ENCODE data around the gene MICAL2.

MICAL2 gene

DNA sequence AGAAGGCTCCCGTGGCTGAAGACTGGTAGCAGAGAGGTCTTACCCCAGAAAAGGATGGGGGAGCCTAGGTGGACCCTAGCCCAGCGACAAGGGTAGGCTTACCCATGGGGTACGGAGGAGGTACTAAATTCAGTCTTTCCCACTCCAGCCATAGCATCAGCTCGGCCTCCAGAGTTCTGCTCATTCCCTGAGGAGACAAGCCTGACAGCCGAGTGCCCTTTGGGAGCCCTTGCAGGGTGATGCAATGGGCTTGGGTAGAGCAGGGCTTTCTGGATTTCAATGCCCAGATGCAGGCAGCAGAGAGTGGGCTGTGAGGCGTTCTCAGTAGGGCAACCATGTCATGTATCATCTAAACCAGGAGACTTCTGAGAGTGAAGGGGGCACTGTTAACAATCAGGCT, 124.7 kb downstream of the MICAL2 start:
- no peaks in the 10 kb centered on the region for H3K9me3 Mint-ChIP-seq
- no peaks in the 10 kb centered on the region for H3K27me3 Mint-ChIP-seq
- H3K4me3 Mint-ChIP-seq: no peak overlapping the region
- peak overlapping the region; percentile 88 for H3K27ac Mint-ChIP-seq
- H3K4me1 Mint-ChIP-seq (ENCODE audit: low read depth): peaks cover 34% of the 10 kb centered on the region
- H3K36me3 Mint-ChIP-seq (ENCODE audit: low read depth): peaks cover 77% of the 10 kb centered on the region

DNA sequence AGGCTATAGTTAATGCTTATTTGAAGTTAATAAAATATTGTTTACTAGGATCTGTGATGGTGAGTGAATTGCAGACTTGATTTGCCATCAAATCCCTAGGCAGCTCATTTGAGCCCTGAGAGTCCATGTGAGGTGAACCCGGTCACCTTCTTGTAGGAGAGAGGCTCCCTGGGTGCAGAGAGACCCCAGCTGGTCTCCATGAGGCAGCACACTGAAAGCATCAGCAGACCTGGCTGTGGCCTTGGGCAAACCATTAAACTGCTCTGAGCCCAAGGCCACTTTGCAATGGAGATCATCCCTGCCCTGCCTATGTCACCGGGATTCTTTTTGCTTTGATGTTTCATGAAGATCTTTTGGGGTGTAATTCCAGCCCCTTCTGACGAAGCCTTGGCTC, 125.2 kb downstream of the MICAL2 start:
- peaks cover 34% of the 10 kb centered on the region for H3K4me1 Mint-ChIP-seq (ENCODE audit: low read depth)
- H3K27ac Mint-ChIP-seq: peak overlapping the region; percentile 88
- H3K36me3 Mint-ChIP-seq (ENCODE audit: low read depth): peaks cover 77% of the 10 kb centered on the region
- H3K4me3 Mint-ChIP-seq: peak overlapping the region; percentile 42
- H3K27me3 Mint-ChIP-seq: no peaks in the 10 kb centered on the region
- no peaks in the 10 kb centered on the region for H3K9me3 Mint-ChIP-seq

DNA sequence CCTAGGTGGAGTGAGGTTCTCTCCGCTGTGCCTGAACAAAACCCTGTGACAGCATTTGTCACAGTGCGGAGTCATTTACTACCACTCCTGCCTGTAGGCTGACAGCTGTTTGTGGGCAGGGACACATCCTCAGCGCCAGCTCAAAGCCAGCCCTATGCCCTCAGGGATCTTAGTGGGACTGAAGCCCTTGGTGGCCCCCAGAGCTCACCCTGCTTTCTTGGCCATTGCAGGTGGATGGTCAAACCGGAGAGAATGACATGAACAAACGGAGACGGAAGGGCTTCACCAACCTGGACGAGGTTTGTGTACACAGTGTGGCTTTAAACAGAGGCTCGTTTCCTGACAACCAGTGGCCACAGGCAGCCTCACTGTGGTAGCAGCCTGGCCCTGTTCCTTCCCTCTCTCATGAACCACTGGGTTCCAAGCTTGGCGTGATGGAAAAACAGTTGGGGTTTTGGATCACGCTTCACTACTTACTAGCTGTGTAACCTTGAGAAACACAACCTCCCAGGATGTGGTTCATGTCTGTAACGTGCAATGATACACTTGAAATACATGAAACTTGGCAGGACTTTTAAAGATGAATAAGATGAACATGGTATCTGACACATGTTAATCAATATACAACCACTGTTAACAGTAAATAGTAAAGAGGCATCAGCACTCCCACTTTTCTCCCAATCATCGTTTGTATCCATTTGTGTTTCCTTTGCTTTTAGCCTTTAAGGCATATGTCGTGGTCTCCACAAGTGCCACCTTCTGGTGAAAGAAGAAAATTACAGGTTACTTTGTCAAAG, 125.8 kb downstream of the MICAL2 start:
- Mint-ChIP-seq H3K4me3 (peak overlapping the region; percentile 42), H3K36me3 (ENCODE audit: low read depth) (peaks cover 77% of the 10 kb centered on the region), H3K27me3 (no peaks in the 10 kb centered on the region), H3K4me1 (ENCODE audit: low read depth) (peaks cover 37% of the 10 kb centered on the region), H3K27ac (peak overlapping the region; percentile 88), H3K9me3 (no peaks in the 10 kb centered on the region)

DNA sequence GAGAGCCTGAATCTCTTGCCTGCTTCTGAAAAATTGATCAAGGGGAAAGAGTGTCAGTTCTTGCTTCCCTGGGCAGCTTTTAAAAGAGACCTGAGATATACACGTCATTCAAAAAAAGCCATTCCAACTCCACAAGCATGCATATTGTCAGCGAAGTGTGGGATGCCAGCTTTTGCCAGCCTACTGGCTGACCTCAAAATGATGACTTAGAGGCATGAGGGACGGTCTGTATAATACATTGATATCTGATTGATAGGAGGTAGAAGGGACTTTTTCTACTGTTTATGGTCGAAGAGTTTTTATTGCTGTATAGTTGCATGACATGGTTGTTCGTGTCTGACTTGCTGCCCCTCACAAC, 126.3 kb downstream of the MICAL2 start:
- Mint-ChIP-seq H3K27me3 (no peaks in the 10 kb centered on the region), H3K27ac (peak overlapping the region; percentile 88), H3K4me3 (peak overlapping the region; percentile 27), H3K4me1 (ENCODE audit: low read depth) (peaks cover 41% of the 10 kb centered on the region), H3K9me3 (no peaks in the 10 kb centered on the region), H3K36me3 (ENCODE audit: low read depth) (peaks cover 77% of the 10 kb centered on the region)

DNA sequence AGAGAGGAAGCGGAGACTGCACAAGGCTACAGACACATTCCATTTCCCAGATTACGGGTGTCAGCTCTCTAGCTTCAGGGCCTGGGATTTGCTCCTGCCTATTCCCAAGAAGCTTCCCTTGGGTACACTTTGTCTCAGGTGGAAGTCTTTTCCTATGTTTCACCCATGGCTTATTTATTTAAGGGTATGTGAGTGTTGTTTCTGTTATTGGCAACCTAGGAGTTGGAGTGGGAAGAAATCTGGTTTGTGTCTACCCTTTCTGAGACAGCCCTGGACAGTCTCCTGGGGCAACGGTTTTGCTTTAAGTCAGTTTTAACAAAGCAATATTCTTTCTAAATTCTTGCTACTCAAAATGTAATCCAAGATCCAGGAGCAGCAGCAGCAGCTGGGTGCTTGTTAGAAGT, 127.0 kb downstream of the MICAL2 start:
- Mint-ChIP-seq H3K27me3 (no peaks in the 10 kb centered on the region), H3K4me3 (no peak overlapping the region), H3K27ac (peak overlapping the region; percentile 88), H3K36me3 (ENCODE audit: low read depth) (peaks cover 74% of the 10 kb centered on the region), H3K4me1 (ENCODE audit: low read depth) (peaks cover 43% of the 10 kb centered on the region), H3K9me3 (no peaks in the 10 kb centered on the region)

DNA sequence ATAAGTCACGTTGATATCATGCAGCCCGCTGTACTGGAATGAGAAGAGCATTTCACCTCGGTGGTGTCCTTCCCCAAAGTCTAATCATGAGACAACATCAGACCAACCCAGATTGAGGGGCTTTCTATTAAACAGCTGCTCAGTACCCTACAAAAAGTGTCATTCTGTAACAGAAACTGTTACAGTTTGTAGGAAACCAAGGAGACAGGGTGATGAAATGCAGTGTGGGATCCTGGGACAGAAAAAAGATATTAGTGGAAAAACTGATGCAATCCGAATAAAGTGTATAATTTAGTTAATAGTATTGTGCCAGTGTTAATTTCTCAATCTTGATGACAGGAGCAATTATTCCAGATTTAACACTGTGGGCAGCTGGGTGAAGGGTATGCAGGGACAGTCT, 128.0 kb downstream of the MICAL2 start:
- H3K27me3 Mint-ChIP-seq: no peaks in the 10 kb centered on the region
- H3K4me3 Mint-ChIP-seq: no peak overlapping the region
- peaks cover 53% of the 10 kb centered on the region for H3K4me1 Mint-ChIP-seq (ENCODE audit: low read depth)
- no peak overlapping the region for H3K27ac Mint-ChIP-seq
- no peaks in the 10 kb centered on the region for H3K9me3 Mint-ChIP-seq
- H3K36me3 Mint-ChIP-seq (ENCODE audit: low read depth): peaks cover 75% of the 10 kb centered on the region

DNA sequence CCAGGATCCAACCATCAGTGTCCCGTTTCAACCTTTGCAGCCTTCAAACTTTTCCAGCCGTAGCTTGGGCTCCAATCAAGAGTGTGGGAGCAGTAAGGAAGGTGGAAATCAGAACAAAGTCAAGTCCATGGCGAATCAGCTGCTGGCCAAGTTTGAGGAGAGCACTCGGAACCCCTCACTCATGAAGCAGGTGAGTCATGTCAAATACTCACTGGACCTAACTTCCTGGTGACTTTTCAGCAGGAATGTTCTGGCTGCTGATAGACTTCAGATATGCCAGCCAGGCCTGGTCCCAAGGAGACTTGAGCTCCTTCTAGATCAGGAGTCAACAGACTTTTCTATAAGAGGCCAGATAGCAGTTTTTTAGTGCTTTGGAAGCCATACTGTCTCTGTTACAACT, 129.0 kb downstream of the MICAL2 start:
- Mint-ChIP-seq H3K4me1 (ENCODE audit: low read depth) (peaks cover 53% of the 10 kb centered on the region), H3K27me3 (no peaks in the 10 kb centered on the region), H3K36me3 (ENCODE audit: low read depth) (peaks cover 74% of the 10 kb centered on the region), H3K9me3 (no peaks in the 10 kb centered on the region), H3K4me3 (no peak overlapping the region), H3K27ac (no peak overlapping the region)

DNA sequence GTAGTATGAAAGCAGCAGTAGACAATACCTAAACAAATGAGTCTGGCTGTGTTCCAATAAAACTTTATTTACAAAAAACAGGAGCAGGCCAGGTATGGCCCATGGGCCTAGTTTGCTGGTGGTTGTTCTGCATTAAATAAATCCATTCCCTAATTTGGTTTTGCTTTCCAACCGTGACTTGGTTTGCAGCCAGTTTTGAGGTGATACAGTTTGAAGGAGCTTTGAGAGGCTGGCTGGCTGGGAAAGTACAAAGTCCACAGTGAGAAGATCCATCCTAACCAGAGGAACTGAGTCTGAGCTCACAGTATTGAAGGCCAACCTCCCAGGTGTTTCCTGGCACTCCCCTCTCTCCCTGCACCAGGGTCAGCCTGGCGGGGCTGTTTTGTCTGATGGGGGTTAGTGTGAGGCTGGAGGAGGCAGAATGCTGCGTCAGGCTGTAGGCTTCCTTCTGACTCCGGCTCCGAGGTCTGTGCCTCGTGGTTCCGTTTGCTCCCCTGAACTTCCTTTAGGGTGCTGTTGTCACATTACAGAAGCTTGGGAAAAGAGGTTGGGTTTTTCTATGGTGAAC, 129.5 kb downstream of the MICAL2 start:
- H3K27ac Mint-ChIP-seq: no peak overlapping the region

DNA sequence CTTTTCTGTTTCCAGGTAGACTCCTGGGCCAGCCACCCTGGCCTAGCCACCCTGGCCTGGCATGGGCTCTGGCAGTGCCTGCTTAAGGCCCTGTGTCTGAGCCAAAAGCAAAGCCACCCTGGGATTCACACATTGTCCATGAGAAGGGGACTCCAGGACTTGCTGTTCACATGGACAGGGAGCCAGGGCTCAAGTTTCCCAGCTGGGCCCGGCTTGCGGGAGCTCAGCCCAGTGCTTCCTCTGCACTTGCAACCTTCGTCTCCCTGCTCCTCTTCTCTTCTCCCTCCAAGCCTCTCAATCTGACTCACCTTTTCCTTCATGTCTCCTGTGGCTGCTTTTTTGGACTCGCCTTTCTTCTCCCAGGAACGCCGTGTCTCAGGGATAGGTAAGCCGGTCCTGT, 130.3 kb downstream of the MICAL2 start:
- H3K9me3 Mint-ChIP-seq: no peaks in the 10 kb centered on the region
- H3K27ac Mint-ChIP-seq: peak overlapping the region; percentile 23
- H3K36me3 Mint-ChIP-seq (ENCODE audit: low read depth): peaks cover 72% of the 10 kb centered on the region
- peaks cover 40% of the 10 kb centered on the region for H3K4me1 Mint-ChIP-seq (ENCODE audit: low read depth)
- no peaks in the 10 kb centered on the region for H3K27me3 Mint-ChIP-seq
- H3K4me3 Mint-ChIP-seq: no peak overlapping the region

More for the DNA sequence above, 129.5 kb downstream of the MICAL2 start:
- Mint-ChIP-seq H3K27me3 (no peaks in the 10 kb centered on the region), H3K9me3 (no peaks in the 10 kb centered on the region), H3K4me1 (ENCODE audit: low read depth) (peaks cover 48% of the 10 kb centered on the region), H3K4me3 (no peak overlapping the region), H3K36me3 (ENCODE audit: low read depth) (peaks cover 72% of the 10 kb centered on the region)

DNA sequence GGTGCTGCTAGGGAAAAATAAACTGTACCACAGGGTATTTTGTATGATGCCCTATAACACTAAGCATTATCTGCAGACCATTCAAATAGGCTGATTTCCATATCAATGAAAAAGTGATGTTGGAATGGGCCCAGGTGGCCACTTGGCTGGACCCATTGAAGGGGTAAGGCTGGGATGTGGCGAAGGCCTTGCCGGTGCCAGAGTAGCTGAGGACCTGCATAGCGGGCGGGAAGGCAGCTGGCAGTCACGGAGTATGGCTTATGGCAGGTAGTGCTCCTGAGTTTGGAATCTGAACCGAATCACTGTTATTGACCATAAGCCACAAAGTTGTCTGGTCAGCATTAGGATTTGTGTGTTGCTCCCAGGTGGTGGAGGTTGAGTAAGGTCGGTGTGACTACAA, 131.0 kb downstream of the MICAL2 start:
- no peaks in the 10 kb centered on the region for H3K27me3 Mint-ChIP-seq
- no peaks in the 10 kb centered on the region for H3K9me3 Mint-ChIP-seq
- H3K4me3 Mint-ChIP-seq: no peak overlapping the region
- H3K27ac Mint-ChIP-seq: no peak overlapping the region
- H3K36me3 Mint-ChIP-seq (ENCODE audit: low read depth): peaks cover 70% of the 10 kb centered on the region
- H3K4me1 Mint-ChIP-seq (ENCODE audit: low read depth): peaks cover 33% of the 10 kb centered on the region

DNA sequence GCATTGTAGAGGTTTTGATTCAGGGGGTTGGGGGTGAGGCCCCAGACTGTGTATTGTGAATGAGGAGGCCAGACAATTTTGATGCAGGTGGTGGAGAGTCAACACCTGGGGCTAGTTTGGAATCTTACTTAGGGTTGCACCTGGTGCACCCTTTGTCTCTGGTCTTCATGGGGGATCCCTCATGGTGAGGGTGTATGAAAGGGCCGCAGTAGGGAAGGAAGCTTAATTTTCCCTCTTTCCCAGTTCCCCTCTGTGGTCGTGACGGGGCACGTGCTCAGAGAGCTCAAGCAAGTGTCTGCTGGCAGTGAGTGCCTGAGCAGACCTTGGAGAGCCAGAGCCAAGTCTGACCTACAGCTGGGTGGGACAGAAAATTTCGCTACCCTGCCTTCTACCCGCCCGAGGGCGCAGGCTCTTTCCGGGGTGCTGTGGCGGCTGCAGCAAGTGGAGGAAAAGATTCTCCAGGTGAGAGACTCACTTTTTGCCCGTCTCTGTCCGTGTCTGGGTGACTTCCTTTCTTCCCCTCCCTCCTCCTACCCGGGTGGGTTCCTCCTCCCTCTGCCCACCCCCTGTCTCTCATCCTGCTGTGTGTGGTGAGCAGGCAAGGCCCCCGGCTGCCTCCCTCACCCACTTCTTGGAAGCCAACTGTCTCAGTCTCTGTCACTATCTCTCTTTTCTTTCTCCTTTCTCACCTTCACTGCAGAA, 131.7 kb downstream of the MICAL2 start:
- Mint-ChIP-seq H3K9me3 (no peaks in the 10 kb centered on the region), H3K27ac (peak overlapping the region; percentile 42), H3K4me1 (ENCODE audit: low read depth) (peaks cover 26% of the 10 kb centered on the region), H3K4me3 (peak overlapping the region; percentile 3), H3K36me3 (ENCODE audit: low read depth) (peaks cover 63% of the 10 kb centered on the region), H3K27me3 (no peaks in the 10 kb centered on the region)

DNA sequence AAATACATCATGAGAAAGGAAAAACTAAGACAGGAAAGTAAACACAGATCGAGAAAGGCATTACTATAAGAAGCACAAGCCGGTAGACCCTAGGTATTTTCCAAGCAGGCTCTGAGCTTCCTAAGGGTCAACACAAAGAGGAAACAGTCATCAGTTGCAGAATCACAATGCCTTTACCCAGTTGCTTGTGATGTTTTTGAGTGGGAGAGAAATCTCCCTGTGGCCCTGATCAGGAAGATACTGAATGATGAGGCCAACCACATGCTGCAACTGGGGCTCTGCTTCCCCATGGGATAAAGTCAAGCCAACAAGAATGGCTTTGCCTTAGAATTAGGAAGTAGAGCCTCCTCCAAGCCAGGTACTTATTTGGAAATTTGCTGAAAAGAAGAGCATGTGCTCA, 132.6 kb downstream of the MICAL2 start:
- Mint-ChIP-seq H3K36me3 (ENCODE audit: low read depth) (peaks cover 64% of the 10 kb centered on the region), H3K4me1 (ENCODE audit: low read depth) (peaks cover 25% of the 10 kb centered on the region), H3K27me3 (no peaks in the 10 kb centered on the region), H3K27ac (no peak overlapping the region), H3K4me3 (no peak overlapping the region), H3K9me3 (no peaks in the 10 kb centered on the region)

DNA sequence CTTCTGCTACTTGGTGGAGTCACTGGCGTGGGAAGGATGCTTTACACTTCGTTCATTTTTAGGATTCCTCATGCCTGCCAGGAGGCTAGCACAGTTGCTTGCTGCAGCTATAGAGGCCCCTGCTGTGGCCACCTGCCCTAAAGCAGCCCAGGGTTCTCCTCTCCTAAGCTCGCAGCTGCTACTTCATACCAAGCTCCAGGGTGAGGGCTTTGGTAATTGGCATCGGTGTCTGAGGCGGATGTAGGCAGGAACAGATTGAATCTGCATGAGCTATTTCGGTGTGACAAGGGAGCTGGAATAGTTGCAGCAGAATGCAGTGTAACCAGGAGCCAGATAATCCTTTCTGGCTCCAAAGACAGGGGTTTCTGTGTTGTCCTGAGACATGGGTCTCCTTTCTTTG, 133.1 kb downstream of the MICAL2 start:
- Mint-ChIP-seq H3K27ac (no peak overlapping the region), H3K9me3 (no peaks in the 10 kb centered on the region), H3K36me3 (ENCODE audit: low read depth) (peaks cover 59% of the 10 kb centered on the region), H3K4me3 (no peak overlapping the region), H3K4me1 (ENCODE audit: low read depth) (peaks cover 25% of the 10 kb centered on the region), H3K27me3 (no peaks in the 10 kb centered on the region)

DNA sequence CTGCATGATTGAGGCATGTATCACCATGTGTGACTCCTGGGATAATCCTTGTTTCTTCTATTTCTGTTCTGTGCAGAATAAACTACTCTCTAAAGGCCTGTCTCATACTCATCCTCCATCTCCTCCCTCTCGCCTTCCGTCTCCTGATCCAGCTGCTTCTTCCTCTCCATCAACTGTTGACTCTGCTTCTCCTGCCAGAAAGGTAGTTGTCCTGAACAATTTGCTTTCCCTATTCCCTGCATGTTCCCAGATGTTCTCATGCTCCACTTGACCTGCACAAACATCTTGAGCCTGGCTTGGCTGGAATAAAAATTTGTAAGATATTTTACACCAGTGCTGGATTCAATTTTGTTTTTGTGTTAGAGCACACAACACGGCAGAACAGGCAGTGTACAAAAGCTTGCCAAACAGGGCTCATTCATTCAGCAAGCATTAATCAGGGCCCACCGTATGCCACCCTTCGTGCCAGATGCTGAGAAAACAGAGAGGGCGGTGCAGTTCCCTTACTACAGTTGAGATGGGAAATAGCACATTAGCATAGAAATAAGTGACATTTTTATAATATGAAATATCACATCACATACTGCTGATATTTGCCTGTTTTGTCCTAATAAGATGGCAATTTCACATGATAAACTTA, 133.6 kb downstream of the MICAL2 start:
- H3K4me1 Mint-ChIP-seq (ENCODE audit: low read depth): peaks cover 25% of the 10 kb centered on the region
- no peaks in the 10 kb centered on the region for H3K27me3 Mint-ChIP-seq
- no peak overlapping the region for H3K4me3 Mint-ChIP-seq
- H3K27ac Mint-ChIP-seq: no peak overlapping the region
- peaks cover 55% of the 10 kb centered on the region for H3K36me3 Mint-ChIP-seq (ENCODE audit: low read depth)
- no peaks in the 10 kb centered on the region for H3K9me3 Mint-ChIP-seq

DNA sequence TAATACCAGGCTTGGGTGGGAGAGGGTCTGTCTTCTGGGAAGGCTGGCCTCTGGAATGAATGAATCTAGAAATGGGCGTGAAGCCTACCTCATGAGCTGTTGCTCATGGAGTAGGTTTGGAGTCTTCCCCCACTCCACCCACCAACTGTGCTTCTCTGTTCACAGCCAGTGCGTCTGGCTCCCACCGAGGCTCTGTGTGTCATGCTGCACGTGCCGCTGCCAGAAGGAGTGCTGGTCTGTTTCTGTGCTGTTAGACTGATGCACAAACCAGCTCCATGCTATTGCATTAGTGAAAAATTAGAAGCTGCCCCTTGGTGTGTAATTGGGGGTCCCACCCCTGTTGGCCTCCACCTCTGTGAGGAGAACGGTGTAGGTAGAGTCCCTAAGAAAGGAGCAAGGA, 134.7 kb downstream of the MICAL2 start:
- no peak overlapping the region for H3K4me3 Mint-ChIP-seq
- H3K27me3 Mint-ChIP-seq: no peaks in the 10 kb centered on the region
- H3K4me1 Mint-ChIP-seq (ENCODE audit: low read depth): peaks cover 25% of the 10 kb centered on the region
- H3K36me3 Mint-ChIP-seq (ENCODE audit: low read depth): peaks cover 51% of the 10 kb centered on the region
- no peaks in the 10 kb centered on the region for H3K9me3 Mint-ChIP-seq
- no peak overlapping the region for H3K27ac Mint-ChIP-seq

Data from stimulated activated naive CD8-positive, alpha-beta T cell treated with anti-CD3 and anti-CD28 coated beads, Interleukin-15, Interleukin-2, amounts not matched to agents 100 ng/mL and 50 ng/mL, for 24 hours (primary cell).